ENCODE data around the gene PRKAR1A.
"Not testable (repeated sequence)": the region's sequence is repeated elsewhere in the genome, so short reads cannot be mapped to it uniquely, and the experiment has no call there.

Gene PRKAR1A

GRCh38 chr17:68581863-68582645 is 69.8 kb downstream of the PRKAR1A start:
- no peak for DNase-seq

DNA sequence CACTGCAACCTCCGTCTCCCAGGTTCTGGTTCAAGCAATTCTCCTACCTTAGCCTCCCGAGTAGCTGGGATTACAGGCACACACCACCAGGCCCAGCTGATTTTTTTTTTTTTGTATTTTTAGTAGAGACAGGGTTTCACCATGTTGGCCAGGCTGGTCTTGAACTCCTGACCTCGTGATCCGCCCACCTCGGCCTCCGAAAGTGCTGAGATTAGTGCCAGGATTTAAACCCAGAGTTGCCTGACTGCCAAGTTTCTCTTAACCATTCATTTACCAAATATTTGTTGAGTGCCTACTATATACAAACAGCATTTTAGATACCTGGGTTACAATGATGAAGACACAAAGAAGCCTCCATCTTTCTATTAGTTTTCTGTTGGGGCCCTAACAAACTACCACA is 70.6 kb downstream of the PRKAR1A start:
- not testable (repeated sequence) for DNase-seq

- no peak for DNase-seq
Observed at GRCh38 chr17:68584581-68585303, 72.5 kb downstream of the PRKAR1A start.

DNA sequence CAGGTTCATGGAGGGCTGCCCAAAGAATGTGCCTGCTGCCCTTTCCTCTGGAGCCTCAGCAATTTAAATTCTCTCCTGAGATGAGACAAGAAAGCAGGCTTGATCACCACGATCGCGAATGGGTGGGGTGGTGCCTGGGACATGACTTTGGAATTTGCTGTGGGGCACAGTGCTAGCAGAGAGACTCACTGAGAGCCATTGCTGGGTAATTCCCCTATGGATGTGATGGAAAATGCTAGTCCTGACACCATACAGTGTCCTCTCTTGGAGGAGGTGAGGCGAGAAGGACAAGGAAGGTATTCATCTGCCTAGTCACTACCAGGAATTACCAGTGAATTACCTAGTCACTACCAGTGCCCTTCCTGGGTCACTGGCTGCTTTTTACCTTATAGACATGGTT is 73.4 kb downstream of the PRKAR1A start:
- DNase-seq: no peak

DNA sequence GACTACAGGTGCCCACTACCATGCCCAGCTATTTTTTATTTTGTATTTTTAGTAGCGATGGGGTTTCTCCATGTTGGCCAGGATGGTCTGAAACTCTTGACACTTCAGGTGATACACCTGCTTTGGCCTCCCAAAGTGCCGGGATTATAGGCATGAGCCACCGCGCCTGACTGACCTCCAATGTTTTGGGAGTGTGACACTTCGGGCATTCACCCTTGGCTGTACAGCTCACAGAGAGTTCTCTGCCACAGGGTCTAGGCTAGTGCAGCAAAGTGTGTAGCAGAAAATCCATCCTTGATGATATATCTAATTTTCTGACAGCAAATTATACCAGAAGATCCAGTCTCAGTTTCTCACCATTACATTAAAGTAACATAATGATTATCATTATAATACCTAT is 74.8 kb downstream of the PRKAR1A start:
- no peak for DNase-seq

DNA sequence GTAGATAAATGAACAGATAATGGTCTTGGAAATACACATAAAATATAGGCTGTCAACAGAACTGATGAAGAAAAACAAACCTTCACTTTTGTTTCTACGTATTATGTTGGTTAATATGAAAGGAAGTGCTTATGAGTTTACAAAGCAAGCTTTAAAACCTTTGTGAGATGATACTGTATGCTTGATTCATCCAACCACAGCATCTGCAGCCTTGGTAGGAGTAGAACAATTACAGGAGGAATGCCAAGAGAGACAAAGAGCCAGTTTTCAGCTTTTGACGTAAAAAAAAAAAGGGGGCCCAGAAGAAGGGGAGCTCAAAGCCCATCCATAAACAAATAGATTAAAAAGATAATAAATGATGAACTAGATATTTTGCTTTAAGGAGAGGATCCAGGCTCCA is 75.6 kb downstream of the PRKAR1A start:
- no peak for DNase-seq

- no peak for DNase-seq
Observed at GRCh38 chr17:68588362-68588761, 76.1 kb downstream of the PRKAR1A start.

DNA sequence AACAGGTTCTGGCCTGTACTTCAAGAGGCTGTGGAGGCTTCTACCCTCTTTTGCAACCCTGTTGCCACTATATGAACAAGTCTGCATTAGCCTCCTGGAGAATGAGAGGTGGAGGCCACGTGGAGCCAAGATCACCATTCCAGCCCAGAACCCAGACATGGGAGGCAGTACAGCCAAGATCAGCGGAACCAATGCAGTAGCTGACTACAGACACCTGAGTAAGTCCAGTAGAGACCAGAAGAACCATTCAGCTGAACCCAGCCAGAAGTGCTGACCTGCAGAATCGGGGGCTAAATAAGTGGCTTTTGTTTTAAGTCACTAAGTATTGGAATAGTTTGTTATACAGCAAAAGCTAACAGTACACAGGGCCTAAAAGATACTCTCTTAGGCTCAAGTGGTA is 76.9 kb downstream of the PRKAR1A start:
- DNase-seq: no peak

DNA sequence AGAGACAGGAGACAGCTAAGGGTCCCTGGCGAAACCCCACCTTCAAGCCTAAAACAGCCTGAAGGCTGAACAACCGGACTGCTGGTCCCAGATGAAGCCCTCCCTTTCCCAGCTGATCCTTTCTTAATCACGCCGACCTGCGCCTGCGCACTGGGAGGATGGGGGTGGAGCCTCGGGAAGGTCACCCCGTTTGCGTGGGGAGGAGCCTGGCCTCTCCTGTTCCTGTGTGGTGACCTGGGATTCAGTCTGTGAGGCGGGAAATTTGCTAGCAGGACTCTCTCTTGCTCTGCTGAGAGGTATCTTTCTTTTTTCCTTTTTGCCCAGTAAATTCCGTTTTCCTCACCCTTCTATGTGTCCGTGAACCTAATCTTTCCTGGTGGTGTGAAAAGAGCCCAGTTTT is 79.4 kb downstream of the PRKAR1A start:
- DNase-seq: peak; percentile 57 to 84 (median 59)

DNA sequence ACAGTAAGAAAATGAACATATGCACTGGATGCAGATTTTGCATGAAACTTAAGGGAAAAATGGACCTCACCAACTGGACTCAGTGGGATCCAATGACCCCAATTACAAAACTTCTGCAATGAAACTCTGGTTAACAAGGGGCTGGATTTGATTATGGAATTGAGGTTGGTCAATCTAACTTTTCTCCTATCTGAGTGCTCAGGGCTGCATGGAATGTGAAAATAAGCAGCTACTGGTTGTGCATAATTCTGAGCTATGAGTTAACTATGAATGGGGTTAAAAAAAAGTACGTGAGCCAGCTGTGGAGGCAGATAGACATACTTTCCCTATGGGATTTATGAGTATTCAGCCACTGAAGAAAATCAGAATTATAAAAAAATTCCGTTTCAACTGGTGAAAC is 79.8 kb downstream of the PRKAR1A start:
- no peak for DNase-seq

DNA sequence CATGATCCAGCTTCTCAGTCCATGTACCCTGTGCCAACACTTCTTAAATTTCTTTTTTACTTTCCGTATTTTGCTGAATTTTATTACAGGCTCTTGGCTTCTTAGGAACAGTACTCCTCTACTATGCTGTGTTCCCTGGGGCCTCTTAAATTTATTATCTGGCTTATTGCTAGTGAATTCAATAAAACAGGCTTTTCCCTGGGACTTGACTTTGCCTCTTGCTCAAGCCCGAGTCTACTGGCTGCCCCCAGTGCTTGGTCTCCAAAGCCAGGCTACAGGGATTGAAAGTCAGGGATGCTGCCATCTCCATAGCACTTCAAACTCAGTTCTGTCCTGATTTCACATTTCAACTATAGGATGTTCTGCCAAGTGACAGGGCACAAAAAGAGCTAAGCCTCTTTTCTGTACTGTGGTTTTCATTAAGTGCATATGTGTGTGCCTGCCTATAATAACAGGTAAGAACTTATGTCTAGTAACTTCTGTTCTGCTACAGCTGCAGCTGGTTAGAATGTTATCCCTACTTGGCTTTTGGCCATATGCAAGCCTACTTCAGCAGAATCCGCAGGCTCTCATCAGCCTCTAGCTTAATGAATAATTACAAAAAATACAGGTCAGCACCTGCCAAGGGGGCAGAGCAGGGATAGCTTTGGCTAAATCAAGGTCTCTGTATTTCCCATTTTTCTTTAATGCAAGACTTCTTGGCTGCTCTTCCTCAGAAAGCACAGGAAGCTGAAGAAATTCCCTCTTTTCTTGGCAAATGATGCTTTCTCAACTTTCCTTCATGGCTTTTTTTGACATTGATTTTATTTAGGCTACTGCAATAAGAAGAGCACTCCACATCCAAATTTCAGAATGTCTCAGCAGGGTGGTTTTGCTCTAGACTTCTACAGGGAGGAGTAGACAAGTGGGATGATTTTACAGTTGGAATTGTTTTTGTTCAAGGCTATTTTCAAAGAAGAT is 80.7 kb downstream of the PRKAR1A start:
- DNase-seq: no peak

DNA sequence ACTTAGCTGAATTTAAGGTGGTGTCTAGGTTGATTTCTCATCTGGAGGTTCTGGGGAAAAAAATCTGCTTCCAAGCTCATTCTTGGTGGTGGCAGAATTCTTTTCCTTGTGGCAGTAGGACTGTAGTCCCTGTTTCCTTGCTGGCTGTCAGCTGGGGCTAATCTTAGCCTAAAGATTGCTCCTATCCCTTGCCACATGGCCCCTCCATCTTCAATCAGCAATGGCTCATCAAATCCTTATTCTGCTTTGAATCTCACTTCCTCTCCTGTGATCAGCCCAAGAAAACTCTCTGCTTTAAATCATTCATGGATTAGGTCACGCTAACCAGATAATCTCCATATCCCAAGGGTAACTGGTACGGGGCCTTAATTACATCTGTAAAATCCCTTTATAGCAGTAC is 82.3 kb downstream of the PRKAR1A start:
- no peak for DNase-seq

GRCh38 chr17:68595496-68595895 is 83.3 kb downstream of the PRKAR1A start:
- DNase-seq: peak in 2 of 3 donors; percentile 25 to 42

GRCh38 chr17:68595986-68596385 is 83.8 kb downstream of the PRKAR1A start:
- no peak for DNase-seq

- DNase-seq: no peak
Observed at GRCh38 chr17:68596411-68596945, 84.2 kb downstream of the PRKAR1A start.

- DNase-seq: no peak
Observed at GRCh38 chr17:68598074-68598473, 85.8 kb downstream of the PRKAR1A start.

DNA sequence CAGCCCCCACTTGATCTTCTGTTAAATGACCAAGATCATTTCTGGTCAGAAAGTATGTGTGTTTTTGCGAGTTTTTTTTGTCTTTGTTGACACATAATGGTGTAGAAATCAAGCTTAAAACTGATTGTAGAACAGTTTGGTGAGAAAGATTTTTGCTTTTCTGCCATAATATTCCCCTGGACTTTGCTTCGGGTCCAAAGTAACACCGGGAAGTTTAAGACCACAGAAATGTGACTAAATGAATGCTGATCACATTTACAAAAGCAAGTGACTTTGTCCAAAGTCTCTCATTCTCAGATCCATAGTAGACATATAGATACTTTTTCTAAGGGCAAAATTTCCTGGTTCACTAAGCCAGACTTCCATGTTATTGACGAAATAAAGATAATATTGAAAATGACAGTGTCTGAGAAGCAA is 86.3 kb downstream of the PRKAR1A start:
- no peak for DNase-seq

DNA sequence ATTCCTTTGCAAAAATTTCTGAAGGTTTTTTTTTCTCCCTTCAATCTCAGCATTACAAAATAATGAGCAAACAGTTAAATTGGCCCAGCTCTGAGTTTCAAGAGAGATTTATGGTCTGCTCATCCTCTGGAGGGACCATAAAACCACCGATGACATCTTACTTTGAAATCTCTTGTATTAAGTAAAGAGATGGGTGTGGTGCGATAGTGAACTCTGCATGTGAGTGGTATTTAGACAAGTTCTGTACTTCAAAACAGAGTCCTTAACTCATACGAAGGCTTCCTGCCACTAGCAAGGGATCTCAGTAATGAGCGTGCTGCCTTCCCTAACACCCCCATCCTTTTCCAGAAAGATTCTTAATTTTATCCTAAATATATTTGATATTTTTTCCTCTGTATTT is 86.9 kb downstream of the PRKAR1A start:
- DNase-seq: peak in 1 of 3 donors; percentile 35

GRCh38 chr17:68599552-68600066 is 87.4 kb downstream of the PRKAR1A start:
- peak in 1 of 3 donors; percentile 18 for DNase-seq

- DNase-seq: peak; percentile 60 to 78 (median 63)
Observed at GRCh38 chr17:68600067-68600930, 88.1 kb downstream of the PRKAR1A start.
